CD14-positive monocyte (primary cell): ENCODE data around the gene TRIM9. TPM values are rescaled to one million over a fixed set of nuclear protein-coding genes. Genes with fewer than 3 reads are reported as not detected.

Experiments used
- DNase-seq, 3 donors: peaks; one replicate each; pipeline ENCODE4 v3.0.0-alpha.2; 2011 to 2022
- H2AFZ ChIP-seq: 2 replicates; pipeline ENCODE4 v1.6.0; 2012; ENCODE audit warnings: mild to moderate bottlenecking, low read depth, low read length, inconsistent platforms; ENCODE audit not compliant: insufficient read depth, poor library complexity, severe bottlenecking
- H3K27ac ChIP-seq, 2 donors: 1 replicate in 1 of 2; 2 replicates in 1 of 2; pipeline ENCODE4 v1.5.1; 2012 to 2013; ENCODE audit warnings: low read length in 2 of 2, control low read depth in 1 of 2, inconsistent platforms in 1 of 2, low read depth in 1 of 2, mild to moderate bottlenecking in 1 of 2
- H3K27me3 ChIP-seq, 2 donors: one replicate each; pipeline versions ENCODE4 v1.6.0 to v1.6.1; 2011 to 2013; ENCODE audit warnings: low read length in 2 of 2; ENCODE audit not compliant: control insufficient read depth in 2 of 2, insufficient read depth in 2 of 2
- H3K36me3 ChIP-seq, 2 donors: replicated peaks in 1 of 2; 1 replicate in 1 of 2; 2 replicates in 1 of 2; pipeline versions ENCODE4 v1.5.1 to v1.6.1; 2012 to 2013; ENCODE audit warnings: low read length in 2 of 2, control low read depth in 1 of 2, inconsistent platforms in 1 of 2, mild to moderate bottlenecking in 1 of 2; ENCODE audit not compliant: insufficient read depth in 2 of 2, control insufficient read depth in 1 of 2
- H3K4me1 ChIP-seq, 2 donors: 1 replicate in 1 of 2; 2 replicates in 1 of 2; pipeline versions ENCODE4 v1.5.1 to v1.6.1; 2012 to 2013; ENCODE audit warnings: low read length in 2 of 2, control low read depth in 1 of 2, inconsistent platforms in 1 of 2, mild to moderate bottlenecking in 1 of 2, moderate library complexity in 1 of 2; ENCODE audit not compliant: insufficient read depth in 2 of 2, control insufficient read depth in 1 of 2
- H3K4me2 ChIP-seq: replicated peaks from 2 replicates; pipeline ENCODE3; 2012; ENCODE audit warnings: low read length, moderate library complexity, mild to moderate bottlenecking; ENCODE audit not compliant: poor library complexity, severe bottlenecking; ENCODE audit errors: extremely low read depth
- H3K4me3 ChIP-seq, 3 experiments: fragments of 200-600 bp in 1 of 3; sonication (generic) in 1 of 3; replicated peaks in 1 of 3; 1 replicate in 2 of 3; 2 replicates in 1 of 3; pipeline ENCODE4 v1.5.1; 2011 to 2013; ENCODE audit warnings: low read length in 3 of 3, mild to moderate bottlenecking in 3 of 3, control low read depth in 2 of 3, low read depth in 2 of 3, inconsistent platforms in 1 of 3, moderate library complexity in 1 of 3
- H3K79me2 ChIP-seq: 2 replicates; pipeline ENCODE4 v1.6.0; 2012; ENCODE audit warnings: mild to moderate bottlenecking, control low read depth, inconsistent platforms, low read length, moderate library complexity; ENCODE audit not compliant: insufficient read depth
- H3K9ac ChIP-seq: 2 replicates; pipeline ENCODE4 v1.6.0; 2017; ENCODE audit warnings: low read length, mild to moderate bottlenecking; ENCODE audit not compliant: insufficient read depth, poor library complexity, severe bottlenecking
- H3K9me3 ChIP-seq, 2 donors: replicated peaks in 1 of 2; 1 replicate in 1 of 2; 2 replicates in 1 of 2; pipeline versions ENCODE4 v1.5.1 to v1.6.1; 2012 to 2013; ENCODE audit warnings: low read length in 2 of 2, control low read depth in 1 of 2; ENCODE audit not compliant: control insufficient read depth in 1 of 2, insufficient read depth in 1 of 2
- H4K20me1 ChIP-seq: 2 replicates; pipeline ENCODE4 v1.6.0; 2012; ENCODE audit warnings: mild to moderate bottlenecking, low read length, control low read depth, moderate library complexity; ENCODE audit not compliant: insufficient read depth
- H3K27ac Mint-ChIP-seq, 7 donors: one replicate each; pipeline ENCODE4 v1.8.0; 2020; ENCODE audit warnings: mild to moderate bottlenecking in 7 of 7, mixed read lengths in 7 of 7, moderate library complexity in 6 of 7, inconsistent platforms in 2 of 7
- H3K27me3 Mint-ChIP-seq, 3 donors: one replicate each; pipeline ENCODE4 v1.8.0; 2021 to 2022; ENCODE audit warnings: low read depth in 3 of 3, mild to moderate bottlenecking in 3 of 3, mixed read lengths in 3 of 3, moderate library complexity in 3 of 3, inconsistent platforms in 1 of 3
- H3K36me3 Mint-ChIP-seq, 2 donors: one replicate each; pipeline ENCODE4 v1.8.0; 2020; ENCODE audit warnings: mixed read lengths in 2 of 2, inconsistent platforms in 1 of 2, mild to moderate bottlenecking in 1 of 2
- H3K4me1 Mint-ChIP-seq: one replicate; pipeline ENCODE4 v1.8.0; 2020; ENCODE audit warnings: mild to moderate bottlenecking, mixed read lengths
- H3K4me3 Mint-ChIP-seq, 2 donors: one replicate each; pipeline ENCODE4 v1.8.0; 2020; ENCODE audit warnings: mild to moderate bottlenecking in 2 of 2, mixed read lengths in 2 of 2, moderate library complexity in 1 of 2
- H3K9me3 Mint-ChIP-seq, 7 donors: one replicate each; pipeline ENCODE4 v1.8.0; 2020 to 2022; ENCODE audit warnings: mixed read lengths in 7 of 7, mild to moderate bottlenecking in 6 of 7, moderate library complexity in 6 of 7, inconsistent platforms in 2 of 7
- WGBS: methylation state at CpG from one replicate; pipeline ENCODE4 v1.1.5; 2013; ENCODE audit warnings: missing lambda C conversion rate; ENCODE audit not compliant: insufficient coverage; 5-methylcytosine and 5-hydroxymethylcytosine counted together
- intact Hi-C, 2 donors: fragments of 100-400 bp; cut with micrococcal nuclease; formaldehyde crosslinking; loops; one replicate each; pipeline versions ENCODE4 v1.15.0 to v1.15.1; 2023
- polyA plus RNA-seq, 3 donors: library from polyadenylated mRNA; depleted of rRNA in 1 of 3; unstranded in 2 of 3; stranded (reverse) in 1 of 3; fragments of 300-500 nt in 2 of 3; fragments of >200 nt in 1 of 3; fragmentation: Illumina TruSeq in 2 of 3; gene quantifications; 1 replicate in 2 of 3; 2 replicates in 1 of 3; pipeline ENCODE4 v1.2.3, GENCODE V29; 2012 to 2021
- TF ChIP-seq, protein P1 (sequence below): fragments of 200-600 bp; IDR thresholded peaks from one replicate; pipeline ENCODE4 v1.8.0; 2022; ENCODE audit warnings: antibody characterized with exemption, mild to moderate bottlenecking

The TRIM9 gene
- polyA plus RNA-seq, 3 donors = 0.01 TPM; not detected in 2

DNA sequence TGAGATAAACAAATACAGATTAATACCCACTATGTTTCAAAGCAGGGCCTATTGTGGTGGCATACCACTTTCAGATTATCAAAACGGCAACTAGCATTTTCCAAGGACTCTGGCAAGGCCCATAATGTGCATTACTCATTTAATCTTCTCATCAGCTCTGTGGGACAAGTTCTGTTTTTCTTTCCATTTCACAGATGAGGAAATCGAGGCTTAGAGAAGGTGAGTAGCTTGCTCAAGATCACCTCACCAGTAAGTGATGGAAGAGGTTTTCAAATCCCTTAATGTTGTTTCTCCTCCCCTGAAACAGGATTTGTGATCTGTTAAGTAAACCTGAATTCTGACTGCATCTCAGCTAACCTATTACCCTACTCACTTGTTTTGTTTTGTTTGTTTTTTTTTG, 146.7 kb downstream of the TRIM9 start:
- Histone ChIP-seq H3K4me1 (peaks cover 13 to 15% of the 10 kb centered on the region in 2 donors), H2AFZ (no peak overlapping the region), H3K4me2 (no peak overlapping the region), H3K27me3 (no peaks in the 10 kb centered on the region), H3K9me3 (no peaks in the 10 kb centered on the region), H3K79me2 (peaks cover 12% of the 10 kb centered on the region), H3K36me3 (no peaks in the 10 kb centered on the region), H3K4me3 (no peak overlapping the region), H3K9ac (no peak overlapping the region), H4K20me1 (no peaks in the 10 kb centered on the region), H3K27ac (no peak overlapping the region)
- intact Hi-C loops = no loop called here
- no peak overlapping the region for H3K4me3 Mint-ChIP-seq
- no peak for DNase-seq
- TF ChIP-seq, protein P1, sequence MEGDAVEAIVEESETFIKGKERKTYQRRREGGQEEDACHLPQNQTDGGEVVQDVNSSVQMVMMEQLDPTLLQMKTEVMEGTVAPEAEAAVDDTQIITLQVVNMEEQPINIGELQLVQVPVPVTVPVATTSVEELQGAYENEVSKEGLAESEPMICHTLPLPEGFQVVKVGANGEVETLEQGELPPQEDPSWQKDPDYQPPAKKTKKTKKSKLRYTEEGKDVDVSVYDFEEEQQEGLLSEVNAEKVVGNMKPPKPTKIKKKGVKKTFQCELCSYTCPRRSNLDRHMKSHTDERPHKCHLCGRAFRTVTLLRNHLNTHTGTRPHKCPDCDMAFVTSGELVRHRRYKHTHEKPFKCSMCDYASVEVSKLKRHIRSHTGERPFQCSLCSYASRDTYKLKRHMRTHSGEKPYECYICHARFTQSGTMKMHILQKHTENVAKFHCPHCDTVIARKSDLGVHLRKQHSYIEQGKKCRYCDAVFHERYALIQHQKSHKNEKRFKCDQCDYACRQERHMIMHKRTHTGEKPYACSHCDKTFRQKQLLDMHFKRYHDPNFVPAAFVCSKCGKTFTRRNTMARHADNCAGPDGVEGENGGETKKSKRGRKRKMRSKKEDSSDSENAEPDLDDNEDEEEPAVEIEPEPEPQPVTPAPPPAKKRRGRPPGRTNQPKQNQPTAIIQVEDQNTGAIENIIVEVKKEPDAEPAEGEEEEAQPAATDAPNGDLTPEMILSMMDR = no peak
- no peak overlapping the region for H3K27ac Mint-ChIP-seq
- H3K9me3 Mint-ChIP-seq = peaks cover 0 to 4% (median 0%) of the 10 kb centered on the region in 7 donors
- peaks cover 0 to 1% (median 0%) of the 10 kb centered on the region in 3 donors for H3K27me3 Mint-ChIP-seq
- peaks cover 21% of the 10 kb centered on the region for H3K4me1 Mint-ChIP-seq
- no CpG with 5 or more reads among the region's 2 CpGs for WGBS
- no peaks in the 10 kb centered on the region for H3K36me3 Mint-ChIP-seq

DNA sequence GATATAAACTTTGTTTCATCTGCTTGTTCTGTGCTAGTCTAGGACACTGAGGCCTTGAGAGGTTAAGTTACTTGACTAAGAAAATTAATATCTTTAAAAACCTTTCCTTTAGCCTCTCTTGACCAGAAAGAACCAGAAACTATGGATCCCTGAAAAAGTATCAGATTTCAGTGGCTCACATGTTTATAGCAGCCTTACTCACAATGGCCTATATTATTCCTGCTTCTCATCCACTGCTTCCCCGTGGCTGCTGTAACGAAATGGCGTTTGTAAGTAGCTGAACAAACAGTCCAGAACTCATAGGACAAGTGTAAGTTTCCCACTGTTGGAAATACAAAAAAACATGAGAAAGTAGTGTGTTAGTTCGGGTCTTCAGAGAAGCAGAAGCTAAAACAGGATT, 147.5 kb downstream of the TRIM9 start:
- Mint-ChIP-seq H3K36me3 (peaks cover under 1 to 2% of the 10 kb centered on the region in 2 donors), H3K4me3 (no peak overlapping the region), H3K27me3 (peaks cover 0 to 1% (median 0%) of the 10 kb centered on the region in 3 donors), H3K27ac (peak overlapping the region in 2 of 7 donors; percentile 18 to 61), H3K4me1 (peaks cover 22% of the 10 kb centered on the region), H3K9me3 (peaks cover 0 to 4% (median under 1%) of the 10 kb centered on the region in 7 donors)
- H3K9me3 ChIP-seq = no peaks in the 10 kb centered on the region
- intact Hi-C loops = no loop called here
- no peak overlapping the region for H2AFZ ChIP-seq
- WGBS = 77% methylated on average over 3 of the region's 4 CpGs
- peaks cover 16 to 20% of the 10 kb centered on the region in 2 donors for H3K4me1 ChIP-seq
- TF ChIP-seq, protein P1 = no peak
- no peak for DNase-seq
- no peaks in the 10 kb centered on the region for H3K36me3 ChIP-seq
- no peak overlapping the region for H3K9ac ChIP-seq
- H3K27ac ChIP-seq = no peak overlapping the region
- H3K27me3 ChIP-seq = no peaks in the 10 kb centered on the region
- H4K20me1 ChIP-seq = no peaks in the 10 kb centered on the region
- no peak overlapping the region for H3K4me2 ChIP-seq
- no peak overlapping the region for H3K4me3 ChIP-seq
- H3K79me2 ChIP-seq = peaks cover 19% of the 10 kb centered on the region
